ENCODE measurements around the gene CTNS.

Gene CTNS

DNA sequence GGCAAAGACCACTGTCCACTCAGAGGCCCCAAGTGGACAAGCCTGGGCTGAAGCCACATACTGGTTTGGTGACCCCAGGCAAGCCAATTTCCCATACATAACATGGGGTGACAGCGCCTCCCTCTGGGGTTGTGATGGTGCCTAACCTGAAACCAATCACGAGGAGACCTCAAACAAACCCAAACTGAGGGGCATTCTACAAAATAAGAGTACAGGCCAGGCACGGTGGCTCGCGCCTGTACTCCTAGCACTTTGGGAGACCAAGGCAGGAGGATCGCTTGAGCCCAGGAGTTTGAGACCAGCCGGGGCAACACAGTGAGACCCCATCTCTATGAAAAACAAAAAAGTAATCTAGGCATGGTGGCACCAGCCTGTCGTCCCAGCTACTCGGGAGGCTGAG lies 55.8 kb downstream of the CTNS start:
- H3K18ac ChIP-seq (ENCODE audit: low read depth in 1 of 2, low read length in 2 of 2): no peak overlapping the region
- H3K9me3 ChIP-seq (ENCODE audit: control insufficient read depth, low read length): no peaks in the 10 kb centered on the region
- peaks cover 17% of the 10 kb centered on the region for H3K4me1 ChIP-seq (ENCODE audit: control insufficient read depth, insufficient read depth, low read depth, low read length)
- no peak overlapping the region for H2AFZ ChIP-seq (ENCODE audit: low read depth, low read length)
- H2BK12ac ChIP-seq (ENCODE audit: low read length in 2 of 2): no peak overlapping the region
- H3K27me3 ChIP-seq (ENCODE audit: control insufficient read depth in 1 of 2, insufficient read depth in 1 of 2, low read length in 2 of 2): peaks cover 33 to 39% of the 10 kb centered on the region in 2 experiments
- no peak overlapping the region for H3K14ac ChIP-seq (ENCODE audit: low read length in 2 of 2)
- no peaks in the 10 kb centered on the region for H3K36me3 ChIP-seq (ENCODE audit: control insufficient read depth in 1 of 2, insufficient read depth in 2 of 2, low read depth in 1 of 2, low read length in 2 of 2)
- H3K9ac ChIP-seq (ENCODE audit: low read length): no peak overlapping the region
- H3K4ac ChIP-seq (ENCODE audit: low read depth in 1 of 2, low read length in 2 of 2): no peak overlapping the region
- no peak overlapping the region for H2AK5ac ChIP-seq (ENCODE audit: low read length, severe bottlenecking)
- H3K4me3 ChIP-seq (ENCODE audit: insufficient read depth in 1 of 2, low read depth in 1 of 2, low read length in 2 of 2): no peak overlapping the region
- DNase-seq: no peak
- H3K4me2 ChIP-seq (ENCODE audit: low read length, poor library complexity, severe bottlenecking): no peak overlapping the region
- no peak overlapping the region for H3K27ac ChIP-seq (ENCODE audit: low read length, poor library complexity, severe bottlenecking)
- 91% methylated on average over 9 of the region's 9 CpGs for WGBS
- H2BK15ac ChIP-seq (ENCODE audit: low read depth, poor library complexity, severe bottlenecking): no peak overlapping the region
- H4K8ac ChIP-seq (ENCODE audit: low read length): no peak overlapping the region
- H2BK120ac ChIP-seq (ENCODE audit: low read depth, low read length): no peak overlapping the region
- H3K79me1 ChIP-seq (replicated peaks; ENCODE audit: low read length, poor library complexity, severe bottlenecking): no peaks in the 10 kb centered on the region
- no peak overlapping the region for H4K91ac ChIP-seq (ENCODE audit: low read length)
- no peak overlapping the region for H3K23ac ChIP-seq (ENCODE audit: low read length in 2 of 2)
- no peak overlapping the region for H2BK5ac ChIP-seq (ENCODE audit: low read depth, low read length, poor library complexity, severe bottlenecking)

- peaks cover 2% of the 10 kb centered on the region for H3K9me3 ChIP-seq (ENCODE audit: control insufficient read depth, low read length)
- H3K9ac ChIP-seq (ENCODE audit: low read length): no peak overlapping the region
- H3K14ac ChIP-seq (ENCODE audit: low read length in 2 of 2): no peak overlapping the region
- no peak overlapping the region for H3K23ac ChIP-seq (ENCODE audit: low read length in 2 of 2)
- WGBS: 70% methylated on average over 4 of the region's 4 CpGs
- H3K4ac ChIP-seq (ENCODE audit: low read depth in 1 of 2, low read length in 2 of 2): no peak overlapping the region
- H3K27me3 ChIP-seq (ENCODE audit: control insufficient read depth in 1 of 2, insufficient read depth in 1 of 2, low read length in 2 of 2): peaks cover 41 to 47% of the 10 kb centered on the region in 2 experiments
- no peaks in the 10 kb centered on the region for H3K36me3 ChIP-seq (ENCODE audit: control insufficient read depth in 1 of 2, insufficient read depth in 2 of 2, low read depth in 1 of 2, low read length in 2 of 2)
- DNase-seq: no peak
- H3K18ac ChIP-seq (ENCODE audit: low read depth in 1 of 2, low read length in 2 of 2): no peak overlapping the region
- no peak overlapping the region for H2AK5ac ChIP-seq (ENCODE audit: low read length, severe bottlenecking)
- no peak overlapping the region for H3K27ac ChIP-seq (ENCODE audit: low read length, poor library complexity, severe bottlenecking)
- no peak overlapping the region for H3K4me2 ChIP-seq (ENCODE audit: low read length, poor library complexity, severe bottlenecking)
- H2BK120ac ChIP-seq (ENCODE audit: low read depth, low read length): no peak overlapping the region
- no peak overlapping the region for H4K91ac ChIP-seq (ENCODE audit: low read length)
- peaks cover 17% of the 10 kb centered on the region for H3K4me1 ChIP-seq (ENCODE audit: control insufficient read depth, insufficient read depth, low read depth, low read length)
- H3K79me1 ChIP-seq (replicated peaks; ENCODE audit: low read length, poor library complexity, severe bottlenecking): no peaks in the 10 kb centered on the region
- no peak overlapping the region for H2BK5ac ChIP-seq (ENCODE audit: low read depth, low read length, poor library complexity, severe bottlenecking)
- H2BK15ac ChIP-seq (ENCODE audit: low read depth, poor library complexity, severe bottlenecking): no peak overlapping the region
- no peak overlapping the region for H2AFZ ChIP-seq (ENCODE audit: low read depth, low read length)
- no peak overlapping the region for H2BK12ac ChIP-seq (ENCODE audit: low read length in 2 of 2)
- H4K8ac ChIP-seq (ENCODE audit: low read length): no peak overlapping the region
- H3K4me3 ChIP-seq (ENCODE audit: insufficient read depth in 1 of 2, low read depth in 1 of 2, low read length in 2 of 2): no peak overlapping the region
These were observed 56.6 kb downstream of the CTNS start for GRCh38 chr17:3693141-3693540.

- H3K18ac ChIP-seq (ENCODE audit: low read depth in 1 of 2, low read length in 2 of 2): no peak overlapping the region
- H3K9ac ChIP-seq (ENCODE audit: low read length): no peak overlapping the region
- H2AFZ ChIP-seq (ENCODE audit: low read depth, low read length): peak overlapping the region; percentile 31
- no peak overlapping the region for H3K14ac ChIP-seq (ENCODE audit: low read length in 2 of 2)
- WGBS: 91% methylated on average over 9 of the region's 9 CpGs
- peaks cover 47 to 52% of the 10 kb centered on the region in 2 experiments for H3K27me3 ChIP-seq (ENCODE audit: control insufficient read depth in 1 of 2, insufficient read depth in 1 of 2, low read length in 2 of 2)
- H2AK5ac ChIP-seq (ENCODE audit: low read length, severe bottlenecking): no peak overlapping the region
- no peak overlapping the region for H2BK120ac ChIP-seq (ENCODE audit: low read depth, low read length)
- no peak overlapping the region for H4K91ac ChIP-seq (ENCODE audit: low read length)
- H3K4ac ChIP-seq (ENCODE audit: low read depth in 1 of 2, low read length in 2 of 2): no peak overlapping the region
- H2BK12ac ChIP-seq (ENCODE audit: low read length in 2 of 2): no peak overlapping the region
- H3K4me3 ChIP-seq (ENCODE audit: insufficient read depth in 1 of 2, low read depth in 1 of 2, low read length in 2 of 2): no peak overlapping the region
- H4K8ac ChIP-seq (ENCODE audit: low read length): no peak overlapping the region
- peaks cover 17% of the 10 kb centered on the region for H3K4me1 ChIP-seq (ENCODE audit: control insufficient read depth, insufficient read depth, low read depth, low read length)
- no peaks in the 10 kb centered on the region for H3K36me3 ChIP-seq (ENCODE audit: control insufficient read depth in 1 of 2, insufficient read depth in 2 of 2, low read depth in 1 of 2, low read length in 2 of 2)
- H2BK5ac ChIP-seq (ENCODE audit: low read depth, low read length, poor library complexity, severe bottlenecking): no peak overlapping the region
- DNase-seq: no peak
- no peak overlapping the region for H3K27ac ChIP-seq (ENCODE audit: low read length, poor library complexity, severe bottlenecking)
- H2BK15ac ChIP-seq (ENCODE audit: low read depth, poor library complexity, severe bottlenecking): no peak overlapping the region
- H3K9me3 ChIP-seq (ENCODE audit: control insufficient read depth, low read length): peaks cover 6% of the 10 kb centered on the region
- no peak overlapping the region for H3K4me2 ChIP-seq (ENCODE audit: low read length, poor library complexity, severe bottlenecking)
- no peak overlapping the region for H3K23ac ChIP-seq (ENCODE audit: low read length in 2 of 2)
- no peaks in the 10 kb centered on the region for H3K79me1 ChIP-seq (replicated peaks; ENCODE audit: low read length, poor library complexity, severe bottlenecking)
These were observed 57.3 kb downstream of the CTNS start for GRCh38 chr17:3693829-3694231.

- H3K4me1 ChIP-seq (ENCODE audit: control insufficient read depth, insufficient read depth, low read depth, low read length): peaks cover 15% of the 10 kb centered on the region
- 25% methylated on average over 14 of the region's 17 CpGs for WGBS
These were observed 58.7 kb downstream of the CTNS start for GRCh38 chr17:3695129-3695722.

More at GRCh38 chr17:3695129-3695722, 58.7 kb downstream of the CTNS start:
- Histone ChIP-seq H3K79me1 (replicated peaks; ENCODE audit: low read length, poor library complexity, severe bottlenecking) (no peaks in the 10 kb centered on the region), H3K4ac (ENCODE audit: low read depth in 1 of 2, low read length in 2 of 2) (no peak overlapping the region), H4K8ac (ENCODE audit: low read length) (no peak overlapping the region), H3K4me2 (ENCODE audit: low read length, poor library complexity, severe bottlenecking) (peak overlapping the region; percentile 98), H2BK120ac (ENCODE audit: low read depth, low read length) (no peak overlapping the region), H3K36me3 (ENCODE audit: control insufficient read depth in 1 of 2, insufficient read depth in 2 of 2, low read depth in 1 of 2, low read length in 2 of 2) (no peaks in the 10 kb centered on the region), H2BK5ac (ENCODE audit: low read depth, low read length, poor library complexity, severe bottlenecking) (no peak overlapping the region), H3K14ac (ENCODE audit: low read length in 2 of 2) (no peak overlapping the region), H3K27me3 (ENCODE audit: control insufficient read depth in 1 of 2, insufficient read depth in 1 of 2, low read length in 2 of 2) (peaks cover 47 to 48% of the 10 kb centered on the region in 2 experiments), H3K9ac (ENCODE audit: low read length) (no peak overlapping the region), H3K23ac (ENCODE audit: low read length in 2 of 2) (no peak overlapping the region), H3K18ac (ENCODE audit: low read depth in 1 of 2, low read length in 2 of 2) (no peak overlapping the region), H4K91ac (ENCODE audit: low read length) (no peak overlapping the region), H2BK12ac (ENCODE audit: low read length in 2 of 2) (no peak overlapping the region), H2AFZ (ENCODE audit: low read depth, low read length) (no peak overlapping the region), H2AK5ac (ENCODE audit: low read length, severe bottlenecking) (no peak overlapping the region), H2BK15ac (ENCODE audit: low read depth, poor library complexity, severe bottlenecking) (no peak overlapping the region), H3K4me3 (ENCODE audit: insufficient read depth in 1 of 2, low read depth in 1 of 2, low read length in 2 of 2) (peak overlapping the region in 1 of 2 experiments; percentile 77), H3K9me3 (ENCODE audit: control insufficient read depth, low read length) (peaks cover 6% of the 10 kb centered on the region), H3K27ac (ENCODE audit: low read length, poor library complexity, severe bottlenecking) (no peak overlapping the region)
- DNase-seq: no peak

Measured in mesenchymal stem cell (in vitro differentiated cells and primary cell).